Germinal center (tissue), 1 donor: ENCODE data around the gene GALNT14.

Experiments
- DNase-seq: peaks from one replicate; pipeline ENCODE4 v3.0.0; 2012; ENCODE audit warnings: mixed read lengths, low spot score

The GALNT14 gene

GRCh38 chr2:31054842-31055388 is 83.3 kb downstream of the GALNT14 start:
- no peak for DNase-seq

GRCh38 chr2:31053929-31054782 is 84.1 kb downstream of the GALNT14 start:
- DNase-seq = no peak

GRCh38 chr2:31052284-31052683 is 86.0 kb downstream of the GALNT14 start:
- no peak for DNase-seq

- no peak for DNase-seq
Observed at GRCh38 chr2:31051258-31052140, 86.7 kb downstream of the GALNT14 start.

- no peak for DNase-seq
Observed at GRCh38 chr2:31049916-31050588, 88.2 kb downstream of the GALNT14 start.

- no peak for DNase-seq
Observed at GRCh38 chr2:31049264-31049663, 89.0 kb downstream of the GALNT14 start.

- DNase-seq = no peak
Observed at GRCh38 chr2:31047599-31047998, 90.6 kb downstream of the GALNT14 start.

- no peak for DNase-seq
Observed at GRCh38 chr2:31038385-31038784, 99.9 kb downstream of the GALNT14 start.

- no peak for DNase-seq
Observed at GRCh38 chr2:31037058-31037457, 101.2 kb downstream of the GALNT14 start.

GRCh38 chr2:31033032-31033431 is 105.2 kb downstream of the GALNT14 start:
- DNase-seq = no peak

GRCh38 chr2:31032475-31032874 is 105.8 kb downstream of the GALNT14 start:
- no peak for DNase-seq

GRCh38 chr2:31031132-31031706 is 107.0 kb downstream of the GALNT14 start:
- DNase-seq = no peak

- no peak for DNase-seq
Observed at GRCh38 chr2:31028417-31028816, 109.8 kb downstream of the GALNT14 start.

GRCh38 chr2:31027549-31027948 is 110.7 kb downstream of the GALNT14 start:
- DNase-seq = no peak

GRCh38 chr2:31023541-31023940 is 114.7 kb downstream of the GALNT14 start:
- no peak for DNase-seq

GRCh38 chr2:31020713-31021112 is 117.5 kb downstream of the GALNT14 start:
- DNase-seq = no peak

- no peak for DNase-seq
Observed at GRCh38 chr2:31018280-31018679, 120.0 kb downstream of the GALNT14 start.

GRCh38 chr2:31016648-31017047 is 121.6 kb downstream of the GALNT14 start:
- no peak for DNase-seq

GRCh38 chr2:31014516-31014915 is 123.7 kb downstream of the GALNT14 start:
- no peak for DNase-seq

- no peak for DNase-seq
Observed at GRCh38 chr2:31013301-31013700, 124.9 kb downstream of the GALNT14 start.

GRCh38 chr2:31012406-31012805 is 125.8 kb downstream of the GALNT14 start:
- no peak for DNase-seq

GRCh38 chr2:31011587-31011986 is 126.7 kb downstream of the GALNT14 start:
- DNase-seq = no peak
